HG03521 (cell line): ENCODE data around the gene MINDY3.

Source experiments
- ATAC-seq: cut with Tn5 transposase; IDR thresholded peaks from one replicate; pipeline ENCODE4 v1.9.1; 2021; ENCODE audit warnings: mild to moderate bottlenecking, moderate library complexity; ENCODE audit not compliant: unreplicated experiment

MINDY3 gene

DNA sequence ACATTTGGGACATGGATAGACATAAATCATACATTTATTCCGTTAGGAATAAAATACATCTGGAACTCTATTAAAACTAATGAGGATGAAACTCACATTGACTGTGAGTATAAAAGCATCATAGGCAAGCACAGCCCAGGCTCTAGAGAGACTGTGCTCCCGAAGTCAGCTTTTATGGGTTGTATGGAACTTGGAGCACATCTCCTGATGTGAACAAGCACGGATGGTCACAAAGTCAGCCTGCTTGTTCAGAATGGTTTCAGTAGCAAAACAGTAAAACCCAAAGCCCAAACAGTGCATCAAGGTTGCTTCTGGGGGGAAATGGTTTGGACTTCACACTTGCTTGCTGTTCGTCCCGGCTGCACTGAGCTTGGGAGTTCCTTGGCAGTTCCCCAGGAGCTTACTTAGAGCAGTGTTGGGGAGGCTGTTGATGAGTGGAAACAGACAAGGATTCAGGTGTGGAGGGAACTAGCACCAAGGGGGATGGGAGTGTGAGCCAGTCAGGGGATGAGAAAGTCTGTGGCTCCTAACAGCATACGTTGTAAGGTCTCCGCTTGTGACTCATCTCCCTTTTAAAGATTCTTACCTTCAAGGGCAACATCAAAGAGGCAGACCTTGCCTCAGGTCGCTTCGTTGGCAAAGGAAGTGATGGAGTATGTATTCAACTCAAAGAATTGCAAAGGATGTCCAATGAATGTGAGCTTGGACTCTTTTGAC is 120.9 kb downstream of the MINDY3 start:
- no peak for ATAC-seq

- ATAC-seq, result no peak
Measured at GRCh38 chr10:15738270-15738925, 121.9 kb downstream of the MINDY3 start.

DNA sequence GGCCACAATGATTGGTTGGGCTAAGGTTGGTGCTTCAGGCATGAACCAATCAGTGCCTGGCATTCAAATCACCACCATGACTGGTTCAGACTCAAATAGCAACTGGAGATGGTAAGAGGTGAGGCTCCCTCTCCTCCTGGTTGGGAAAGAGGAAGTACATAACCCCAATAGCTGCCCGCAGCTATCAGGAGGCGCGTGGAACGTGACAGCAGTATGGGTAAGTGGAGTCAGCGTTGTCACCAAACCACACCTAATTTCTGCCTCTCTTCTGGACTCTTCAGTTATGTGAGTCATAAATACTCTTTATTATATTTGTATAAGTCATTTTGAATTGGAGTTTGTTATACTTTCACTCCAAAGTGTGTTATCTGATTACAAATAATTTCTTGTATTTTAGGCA is 122.7 kb downstream of the MINDY3 start:
- ATAC-seq, result no peak

DNA sequence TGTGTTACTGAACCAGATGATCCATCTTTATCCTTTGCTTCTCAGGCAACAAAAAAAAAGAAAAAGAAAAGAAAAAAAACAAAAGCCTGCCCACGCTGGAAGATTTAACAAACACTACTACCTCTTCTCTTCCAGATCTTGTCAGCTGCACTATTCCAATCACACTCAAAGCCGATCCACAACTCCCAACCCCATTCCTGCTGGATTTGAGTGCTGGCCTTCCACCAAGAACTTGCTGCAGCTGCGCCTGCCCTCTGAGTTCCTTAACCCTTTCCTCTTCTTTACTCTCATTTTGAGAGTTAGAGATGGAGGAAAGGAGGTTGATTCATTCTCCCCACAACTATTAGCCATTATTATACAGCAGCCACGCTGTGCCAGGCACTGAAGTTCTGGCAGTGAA is 124.5 kb downstream of the MINDY3 start:
- ATAC-seq, result no peak

GRCh38 chr10:15730341-15730740 is 130.0 kb downstream of the MINDY3 start:
- no peak for ATAC-seq

- no peak for ATAC-seq
Measured at GRCh38 chr10:15729890-15730289, 130.4 kb downstream of the MINDY3 start.
